GM19324 (cell line): ENCODE data around the gene ALDH3B2.
"Not testable (repeated sequence)": the region's sequence is repeated elsewhere in the genome, so short reads cannot be mapped to it uniquely, and the experiment has no call there.

Experiments used
- ATAC-seq: cut with Tn5 transposase; IDR thresholded peaks from one replicate; pipeline ENCODE4 v1.9.1; 2021; ENCODE audit warnings: mild to moderate bottlenecking, moderate library complexity; ENCODE audit not compliant: unreplicated experiment, low FRiP score

The ALDH3B2 gene

GRCh38 chr11:67674442-67674871 lies at the start of gene ALDH3B2:
ALDH3B2 (minus strand) TSS chr11:67674623; CDS start chr11:67666935, 7,688 bp downstream.
- no peak for ATAC-seq

GRCh38 chr11:67723036-67723435 lies 48.6 kb upstream of the ALDH3B2 start:
- not testable (repeated sequence) for ATAC-seq

GRCh38 chr11:67716226-67716625 lies 41.8 kb upstream of the ALDH3B2 start:
- ATAC-seq: not testable (repeated sequence)

GRCh38 chr11:67715801-67716200 lies 41.4 kb upstream of the ALDH3B2 start:
- not testable (repeated sequence) for ATAC-seq

GRCh38 chr11:67713892-67714509 lies 39.6 kb upstream of the ALDH3B2 start:
- ATAC-seq: not testable (repeated sequence)

- ATAC-seq: not testable (repeated sequence)
These were observed 37.3 kb upstream of the ALDH3B2 start for GRCh38 chr11:67711676-67712075.

- ATAC-seq: not testable (repeated sequence)
These were observed 36.8 kb upstream of the ALDH3B2 start for GRCh38 chr11:67711212-67711611.

- ATAC-seq: not testable (repeated sequence)
These were observed 35.4 kb upstream of the ALDH3B2 start for GRCh38 chr11:67709806-67710205.

- no peak for ATAC-seq
These were observed 30.8 kb upstream of the ALDH3B2 start for GRCh38 chr11:67705264-67705663.

- no peak for ATAC-seq
These were observed 30.1 kb upstream of the ALDH3B2 start for GRCh38 chr11:67704524-67704923.

- ATAC-seq: not testable (repeated sequence)
These were observed 29.3 kb upstream of the ALDH3B2 start for GRCh38 chr11:67703709-67704108.

- ATAC-seq: no peak
These were observed 26.3 kb upstream of the ALDH3B2 start for GRCh38 chr11:67700548-67701262.

GRCh38 chr11:67700141-67700540 lies 25.7 kb upstream of the ALDH3B2 start:
- no peak for ATAC-seq

- no peak for ATAC-seq
These were observed 25.1 kb upstream of the ALDH3B2 start for GRCh38 chr11:67699521-67699920.

GRCh38 chr11:67698247-67698646 lies 23.8 kb upstream of the ALDH3B2 start:
- ATAC-seq: no peak

GRCh38 chr11:67697846-67698245 lies 23.4 kb upstream of the ALDH3B2 start:
- no peak for ATAC-seq

- ATAC-seq: no peak
These were observed 22.6 kb upstream of the ALDH3B2 start for GRCh38 chr11:67696998-67697397.

- no peak for ATAC-seq
These were observed 21.2 kb upstream of the ALDH3B2 start for GRCh38 chr11:67695606-67696005.

- ATAC-seq: no peak
These were observed 20.6 kb upstream of the ALDH3B2 start for GRCh38 chr11:67694875-67695555.

GRCh38 chr11:67691149-67691548 lies 16.7 kb upstream of the ALDH3B2 start:
- no peak for ATAC-seq

- no peak for ATAC-seq
These were observed 14.8 kb upstream of the ALDH3B2 start for GRCh38 chr11:67689178-67689577.
